ENCODE data around the gene TENT5A.

The TENT5A gene

GRCh38 chr6:81697559-81697958 is 54.9 kb downstream of the TENT5A start:
- DNase-seq: no peak

GRCh38 chr6:81696524-81696923 is 56.0 kb downstream of the TENT5A start:
- no peak for DNase-seq
